Activated gamma-delta T cell treated with Interleukin-2 at 50 U/mL for 16 hours (primary cell): ENCODE data around the gene LRCH3.
A peak's percentile ranks its signal among the peaks of the same experiment; 100 is the strongest.
"Not testable (repeated sequence)": the region's sequence is repeated elsewhere in the genome, so short reads cannot be mapped to it uniquely, and the experiment has no call there.

ENCODE experiments used
- DNase-seq: peaks from one replicate; pipeline ENCODE4 v3.0.0-alpha.2; 2020

The LRCH3 gene

GRCh38 chr3:197837282-197837681 is 46.2 kb downstream of the LRCH3 start:
- no peak for DNase-seq

GRCh38 chr3:197841789-197842188 is 50.7 kb downstream of the LRCH3 start:
- no peak for DNase-seq

- DNase-seq: no peak
Measured at GRCh38 chr3:197846491-197846890, 55.4 kb downstream of the LRCH3 start.

GRCh38 chr3:197847866-197848401 is 56.9 kb downstream of the LRCH3 start:
- peak; percentile 8 for DNase-seq

- DNase-seq: no peak
Measured at GRCh38 chr3:197854596-197855343, 63.7 kb downstream of the LRCH3 start.

- no peak for DNase-seq
Measured at GRCh38 chr3:197855571-197855970, 64.5 kb downstream of the LRCH3 start.

GRCh38 chr3:197856199-197856816 is 65.3 kb downstream of the LRCH3 start:
- DNase-seq: no peak

- DNase-seq: no peak
Measured at GRCh38 chr3:197858133-197858532, 67.1 kb downstream of the LRCH3 start.

- no peak for DNase-seq
Measured at GRCh38 chr3:197858598-197858997, 67.5 kb downstream of the LRCH3 start.

- DNase-seq: no peak
Measured at GRCh38 chr3:197866035-197866434, 75.0 kb downstream of the LRCH3 start.

GRCh38 chr3:197873329-197873728 is 82.3 kb downstream of the LRCH3 start:
- DNase-seq: no peak

GRCh38 chr3:197874064-197874463 is 83.0 kb downstream of the LRCH3 start:
- no peak for DNase-seq

GRCh38 chr3:197874653-197875052 is 83.6 kb downstream of the LRCH3 start:
- no peak for DNase-seq

- no peak for DNase-seq
Measured at GRCh38 chr3:197877902-197878301, 86.8 kb downstream of the LRCH3 start.

- no peak for DNase-seq
Measured at GRCh38 chr3:197878427-197878826, 87.4 kb downstream of the LRCH3 start.

GRCh38 chr3:197880491-197881269 is 89.6 kb downstream of the LRCH3 start:
- DNase-seq: no peak

- DNase-seq: no peak
Measured at GRCh38 chr3:197881270-197881969, 90.4 kb downstream of the LRCH3 start.

GRCh38 chr3:197881970-197882338 is 90.9 kb downstream of the LRCH3 start:
- no peak for DNase-seq

GRCh38 chr3:197882586-197882985 is 91.5 kb downstream of the LRCH3 start:
- no peak for DNase-seq

GRCh38 chr3:197883541-197883940 is 92.5 kb downstream of the LRCH3 start:
- DNase-seq: no peak

- DNase-seq: not testable (repeated sequence)
Measured at GRCh38 chr3:197884330-197884729, 93.3 kb downstream of the LRCH3 start.

GRCh38 chr3:197886052-197886451 is 95.0 kb downstream of the LRCH3 start:
- not testable (repeated sequence) for DNase-seq
